Choroid plexus epithelial cell (primary cell): ENCODE data around the gene ERC1.
A peak's percentile ranks its signal among the peaks of the same experiment; 100 is the strongest.

Experiments used
- DNase-seq: peaks from one replicate; pipeline ENCODE4 v3.0.0-alpha.2; 2010; ENCODE audit warnings: low read depth
- H3K4me3 ChIP-seq: 2 replicates; pipeline ENCODE4 v1.5.1; 2011; ENCODE audit warnings: low read depth, mild to moderate bottlenecking, control low read depth, low read length, moderate library complexity
- TF ChIP-seq, protein P1 (sequence below): conservative IDR thresholded peaks from 2 replicates; pipeline ENCODE4 v1.5.1; 2011; ENCODE audit warnings: low read depth, mild to moderate bottlenecking, control low read depth, inconsistent platforms, low read length, moderate library complexity

Gene ERC1

DNA sequence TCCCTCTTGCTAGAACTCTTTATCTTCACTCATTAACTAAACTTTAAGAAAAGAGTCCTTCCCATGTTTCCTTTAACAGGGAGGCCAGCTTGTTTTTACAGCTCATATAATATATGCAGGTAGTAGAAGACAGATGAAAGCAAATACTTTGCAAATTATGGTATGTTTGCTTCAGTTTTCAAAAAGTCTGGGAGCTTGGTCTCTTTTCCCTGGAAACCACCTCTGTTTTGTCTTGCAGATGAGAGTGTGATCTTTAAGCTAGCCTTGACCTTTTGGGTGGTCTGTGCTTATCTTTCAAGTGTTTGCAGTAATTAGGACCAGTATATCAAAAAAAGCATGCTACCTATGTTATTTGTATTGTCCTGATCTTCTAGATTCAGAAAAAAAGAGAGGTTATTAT lies 62.7 kb downstream of the ERC1 start:
- no peak overlapping the region for H3K4me3 ChIP-seq
- DNase-seq = no peak
- TF ChIP-seq, protein P1, sequence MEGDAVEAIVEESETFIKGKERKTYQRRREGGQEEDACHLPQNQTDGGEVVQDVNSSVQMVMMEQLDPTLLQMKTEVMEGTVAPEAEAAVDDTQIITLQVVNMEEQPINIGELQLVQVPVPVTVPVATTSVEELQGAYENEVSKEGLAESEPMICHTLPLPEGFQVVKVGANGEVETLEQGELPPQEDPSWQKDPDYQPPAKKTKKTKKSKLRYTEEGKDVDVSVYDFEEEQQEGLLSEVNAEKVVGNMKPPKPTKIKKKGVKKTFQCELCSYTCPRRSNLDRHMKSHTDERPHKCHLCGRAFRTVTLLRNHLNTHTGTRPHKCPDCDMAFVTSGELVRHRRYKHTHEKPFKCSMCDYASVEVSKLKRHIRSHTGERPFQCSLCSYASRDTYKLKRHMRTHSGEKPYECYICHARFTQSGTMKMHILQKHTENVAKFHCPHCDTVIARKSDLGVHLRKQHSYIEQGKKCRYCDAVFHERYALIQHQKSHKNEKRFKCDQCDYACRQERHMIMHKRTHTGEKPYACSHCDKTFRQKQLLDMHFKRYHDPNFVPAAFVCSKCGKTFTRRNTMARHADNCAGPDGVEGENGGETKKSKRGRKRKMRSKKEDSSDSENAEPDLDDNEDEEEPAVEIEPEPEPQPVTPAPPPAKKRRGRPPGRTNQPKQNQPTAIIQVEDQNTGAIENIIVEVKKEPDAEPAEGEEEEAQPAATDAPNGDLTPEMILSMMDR = no peak

DNA sequence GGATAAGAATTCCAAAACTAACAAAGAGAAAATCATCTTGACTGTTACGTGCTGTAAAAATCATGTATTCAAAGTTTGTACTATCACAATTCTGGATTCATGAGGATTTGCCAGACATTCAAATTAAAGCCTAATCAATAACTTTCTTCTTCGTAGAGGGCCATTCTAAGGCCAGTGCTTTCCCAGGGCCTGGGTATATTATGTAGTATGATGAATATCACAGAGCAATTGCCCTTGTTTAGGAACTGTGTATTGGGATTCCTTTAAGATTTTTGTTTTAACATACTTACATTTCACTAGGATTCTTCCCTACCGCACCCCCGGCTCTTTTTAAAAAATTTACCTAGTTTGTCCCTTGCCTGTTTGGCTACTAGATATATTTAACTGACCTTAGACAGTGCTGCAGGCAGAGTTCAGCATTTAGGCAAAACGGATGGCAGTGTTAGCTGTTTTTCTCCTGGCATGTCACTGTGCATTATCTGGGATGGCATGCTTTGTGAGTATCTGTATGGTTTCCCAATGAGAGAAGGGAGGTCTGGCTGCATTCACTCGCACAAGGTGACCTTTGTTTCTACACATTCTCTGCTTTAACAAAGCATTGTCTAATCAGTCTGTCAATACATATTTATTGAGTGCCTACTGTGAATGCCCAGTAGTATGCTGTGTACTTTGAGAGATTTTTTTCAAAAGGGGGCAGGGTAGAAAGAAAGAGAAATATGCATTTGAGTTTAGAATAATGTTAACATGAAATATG lies 63.3 kb downstream of the ERC1 start:
- TF ChIP-seq, protein P1 = no peak
- DNase-seq = no peak

DNA sequence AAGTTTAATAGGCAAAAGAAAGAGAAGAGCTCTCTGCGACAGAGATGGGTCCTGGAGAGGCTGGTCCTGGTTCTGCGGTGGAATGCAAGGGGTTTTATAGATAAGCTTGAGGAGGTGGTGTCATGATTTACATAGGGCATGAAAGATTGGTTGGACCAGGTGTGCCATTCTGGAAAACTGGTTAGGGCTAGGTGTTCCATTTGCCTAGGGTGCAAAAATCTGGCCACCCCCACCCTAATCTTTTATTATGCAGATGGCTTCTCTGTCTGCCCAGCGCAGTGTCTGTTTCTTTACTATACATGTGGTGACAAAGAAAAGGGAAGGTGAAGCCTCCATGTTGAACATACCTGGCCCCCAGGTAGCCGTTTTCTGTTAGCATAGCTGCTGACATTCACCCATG lies 65.4 kb downstream of the ERC1 start:
- H3K4me3 ChIP-seq = no peak overlapping the region
- no peak for DNase-seq
- TF ChIP-seq, protein P1 = no peak

More for the DNA sequence above, 63.3 kb downstream of the ERC1 start:
- no peak overlapping the region for H3K4me3 ChIP-seq

DNA sequence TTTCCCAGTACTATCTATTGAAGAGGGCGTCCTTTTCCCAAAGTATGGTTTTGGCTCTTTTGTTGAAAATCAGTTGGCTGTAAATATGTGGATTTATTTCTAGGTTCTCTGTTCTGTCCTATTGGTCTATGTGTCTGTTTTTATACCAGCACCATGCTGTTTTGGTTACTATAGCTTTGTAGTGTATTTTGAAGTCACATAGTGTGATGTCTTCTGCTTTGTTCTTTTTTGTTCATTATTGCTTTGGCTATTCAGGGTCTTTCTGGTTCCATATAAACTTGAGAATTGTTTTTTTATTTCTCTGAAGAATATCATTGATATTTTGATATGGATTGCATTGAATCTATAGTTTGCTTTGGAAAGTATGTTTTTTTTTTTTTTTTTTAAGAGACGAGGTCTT lies 67.4 kb downstream of the ERC1 start:
- TF ChIP-seq, protein P1 = no peak
- DNase-seq = no peak
- no peak overlapping the region for H3K4me3 ChIP-seq

DNA sequence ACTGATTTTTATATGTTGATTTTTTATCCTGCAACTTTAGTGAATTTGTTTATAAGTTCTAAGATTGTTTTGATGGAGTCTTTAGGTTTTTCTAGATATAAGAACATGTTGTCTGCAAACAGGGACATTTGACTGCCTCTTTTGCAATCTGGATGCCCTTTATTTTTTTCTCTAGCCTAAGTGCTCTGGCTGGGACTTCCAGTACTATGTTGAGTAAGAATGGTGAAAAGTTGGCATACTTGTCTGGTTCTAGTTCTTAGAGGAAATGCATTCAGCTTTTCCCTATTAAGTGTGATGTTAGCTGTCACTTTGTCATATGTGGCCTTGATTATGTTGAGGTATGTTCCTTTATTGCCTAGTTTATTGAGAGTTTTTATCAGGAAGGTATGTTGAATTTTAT lies 68.1 kb downstream of the ERC1 start:
- H3K4me3 ChIP-seq = no peak overlapping the region
- peak; percentile 55 for DNase-seq
- TF ChIP-seq, protein P1 = no peak

DNA sequence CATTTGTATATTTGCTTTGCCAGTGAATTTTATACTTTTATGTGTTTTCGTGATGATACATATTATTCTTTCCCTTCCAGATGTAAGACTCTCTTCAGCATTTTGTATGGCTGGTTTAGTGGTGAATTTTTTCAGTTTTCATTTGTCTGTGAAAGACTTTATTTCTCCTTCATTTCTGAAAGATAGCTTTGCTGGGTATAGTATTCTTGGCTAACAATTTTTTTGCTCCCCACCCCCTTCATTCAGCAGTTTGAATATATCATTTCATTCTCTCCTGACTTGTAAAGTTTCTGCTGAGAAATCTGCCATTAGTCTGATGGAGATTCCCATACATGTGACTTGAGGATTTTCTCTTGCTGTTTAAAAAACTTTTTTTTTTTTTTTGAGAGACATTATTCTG lies 72.8 kb downstream of the ERC1 start:
- DNase-seq = no peak
- TF ChIP-seq, protein P1 = no peak
- H3K4me3 ChIP-seq = no peak overlapping the region

DNA sequence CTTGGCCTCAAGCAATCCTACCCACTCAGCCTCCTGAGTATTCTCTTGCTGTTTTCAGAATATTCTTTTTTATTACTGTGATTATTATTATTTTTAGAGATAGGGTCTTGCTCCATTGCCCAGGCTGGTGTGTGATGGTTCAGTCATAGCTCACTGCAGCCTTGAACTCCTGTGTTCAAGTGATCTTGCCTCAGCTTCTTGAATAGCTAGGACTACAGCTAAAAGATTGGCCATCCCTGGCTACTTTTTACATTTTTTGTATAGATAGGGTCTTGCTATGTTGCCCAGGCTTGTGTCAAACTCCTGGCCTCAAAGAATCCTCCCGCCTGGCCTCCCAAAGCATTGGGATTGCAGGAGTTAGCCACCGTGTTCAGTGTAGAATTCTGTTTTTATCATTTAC lies 73.3 kb downstream of the ERC1 start:
- no peak overlapping the region for H3K4me3 ChIP-seq
- TF ChIP-seq, protein P1 = no peak
- DNase-seq = no peak
